CD14-positive monocyte (primary cell): ENCODE data around the gene GNG13. TPM values are rescaled to one million over a fixed set of nuclear protein-coding genes. Genes with fewer than 3 reads are reported as not detected.

Experiments
- DNase-seq, 3 donors: peaks; one replicate each; pipeline ENCODE4 v3.0.0-alpha.2; 2011 to 2022
- H2AFZ ChIP-seq: 2 replicates; pipeline ENCODE4 v1.6.0; 2012; ENCODE audit warnings: mild to moderate bottlenecking, low read depth, low read length, inconsistent platforms; ENCODE audit not compliant: insufficient read depth, poor library complexity, severe bottlenecking
- H3K27ac ChIP-seq, 2 donors: 1 replicate in 1 of 2; 2 replicates in 1 of 2; pipeline ENCODE4 v1.5.1; 2012 to 2013; ENCODE audit warnings: low read length in 2 of 2, control low read depth in 1 of 2, inconsistent platforms in 1 of 2, low read depth in 1 of 2, mild to moderate bottlenecking in 1 of 2
- H3K27me3 ChIP-seq, 2 donors: one replicate each; pipeline versions ENCODE4 v1.6.0 to v1.6.1; 2011 to 2013; ENCODE audit warnings: low read length in 2 of 2; ENCODE audit not compliant: control insufficient read depth in 2 of 2, insufficient read depth in 2 of 2
- H3K36me3 ChIP-seq, 2 donors: replicated peaks in 1 of 2; 1 replicate in 1 of 2; 2 replicates in 1 of 2; pipeline versions ENCODE4 v1.5.1 to v1.6.1; 2012 to 2013; ENCODE audit warnings: low read length in 2 of 2, control low read depth in 1 of 2, inconsistent platforms in 1 of 2, mild to moderate bottlenecking in 1 of 2; ENCODE audit not compliant: insufficient read depth in 2 of 2, control insufficient read depth in 1 of 2
- H3K4me1 ChIP-seq, 2 donors: 1 replicate in 1 of 2; 2 replicates in 1 of 2; pipeline versions ENCODE4 v1.5.1 to v1.6.1; 2012 to 2013; ENCODE audit warnings: low read length in 2 of 2, control low read depth in 1 of 2, inconsistent platforms in 1 of 2, mild to moderate bottlenecking in 1 of 2, moderate library complexity in 1 of 2; ENCODE audit not compliant: insufficient read depth in 2 of 2, control insufficient read depth in 1 of 2
- H3K4me2 ChIP-seq: replicated peaks from 2 replicates; pipeline ENCODE3; 2012; ENCODE audit warnings: low read length, moderate library complexity, mild to moderate bottlenecking; ENCODE audit not compliant: poor library complexity, severe bottlenecking; ENCODE audit errors: extremely low read depth
- H3K4me3 ChIP-seq, 3 experiments: fragments of 200-600 bp in 1 of 3; sonication (generic) in 1 of 3; replicated peaks in 1 of 3; 1 replicate in 2 of 3; 2 replicates in 1 of 3; pipeline ENCODE4 v1.5.1; 2011 to 2013; ENCODE audit warnings: low read length in 3 of 3, mild to moderate bottlenecking in 3 of 3, control low read depth in 2 of 3, low read depth in 2 of 3, inconsistent platforms in 1 of 3, moderate library complexity in 1 of 3
- H3K79me2 ChIP-seq: 2 replicates; pipeline ENCODE4 v1.6.0; 2012; ENCODE audit warnings: mild to moderate bottlenecking, control low read depth, inconsistent platforms, low read length, moderate library complexity; ENCODE audit not compliant: insufficient read depth
- H3K9ac ChIP-seq: 2 replicates; pipeline ENCODE4 v1.6.0; 2017; ENCODE audit warnings: low read length, mild to moderate bottlenecking; ENCODE audit not compliant: insufficient read depth, poor library complexity, severe bottlenecking
- H3K9me3 ChIP-seq, 2 donors: replicated peaks in 1 of 2; 1 replicate in 1 of 2; 2 replicates in 1 of 2; pipeline versions ENCODE4 v1.5.1 to v1.6.1; 2012 to 2013; ENCODE audit warnings: low read length in 2 of 2, control low read depth in 1 of 2; ENCODE audit not compliant: control insufficient read depth in 1 of 2, insufficient read depth in 1 of 2
- H4K20me1 ChIP-seq: 2 replicates; pipeline ENCODE4 v1.6.0; 2012; ENCODE audit warnings: mild to moderate bottlenecking, low read length, control low read depth, moderate library complexity; ENCODE audit not compliant: insufficient read depth
- H3K27ac Mint-ChIP-seq, 7 donors: one replicate each; pipeline ENCODE4 v1.8.0; 2020; ENCODE audit warnings: mild to moderate bottlenecking in 7 of 7, mixed read lengths in 7 of 7, moderate library complexity in 6 of 7, inconsistent platforms in 2 of 7
- H3K27me3 Mint-ChIP-seq, 3 donors: one replicate each; pipeline ENCODE4 v1.8.0; 2021 to 2022; ENCODE audit warnings: low read depth in 3 of 3, mild to moderate bottlenecking in 3 of 3, mixed read lengths in 3 of 3, moderate library complexity in 3 of 3, inconsistent platforms in 1 of 3
- H3K36me3 Mint-ChIP-seq, 2 donors: one replicate each; pipeline ENCODE4 v1.8.0; 2020; ENCODE audit warnings: mixed read lengths in 2 of 2, inconsistent platforms in 1 of 2, mild to moderate bottlenecking in 1 of 2
- H3K4me1 Mint-ChIP-seq: one replicate; pipeline ENCODE4 v1.8.0; 2020; ENCODE audit warnings: mild to moderate bottlenecking, mixed read lengths
- H3K4me3 Mint-ChIP-seq, 2 donors: one replicate each; pipeline ENCODE4 v1.8.0; 2020; ENCODE audit warnings: mild to moderate bottlenecking in 2 of 2, mixed read lengths in 2 of 2, moderate library complexity in 1 of 2
- H3K9me3 Mint-ChIP-seq, 7 donors: one replicate each; pipeline ENCODE4 v1.8.0; 2020 to 2022; ENCODE audit warnings: mixed read lengths in 7 of 7, mild to moderate bottlenecking in 6 of 7, moderate library complexity in 6 of 7, inconsistent platforms in 2 of 7
- WGBS: methylation state at CpG from one replicate; pipeline ENCODE4 v1.1.5; 2013; ENCODE audit warnings: missing lambda C conversion rate; ENCODE audit not compliant: insufficient coverage; 5-methylcytosine and 5-hydroxymethylcytosine counted together
- intact Hi-C, 2 donors: fragments of 100-400 bp; cut with micrococcal nuclease; formaldehyde crosslinking; loops; one replicate each; pipeline versions ENCODE4 v1.15.0 to v1.15.1; 2023
- polyA plus RNA-seq, 3 donors: library from polyadenylated mRNA; depleted of rRNA in 1 of 3; unstranded in 2 of 3; stranded (reverse) in 1 of 3; fragments of 300-500 nt in 2 of 3; fragments of >200 nt in 1 of 3; fragmentation: Illumina TruSeq in 2 of 3; gene quantifications; 1 replicate in 2 of 3; 2 replicates in 1 of 3; pipeline ENCODE4 v1.2.3, GENCODE V29; 2012 to 2021
- TF ChIP-seq, protein P1 (sequence below): fragments of 200-600 bp; IDR thresholded peaks from one replicate; pipeline ENCODE4 v1.8.0; 2022; ENCODE audit warnings: antibody characterized with exemption, mild to moderate bottlenecking

The GNG13 gene
- polyA plus RNA-seq, 3 donors = not detected

DNA sequence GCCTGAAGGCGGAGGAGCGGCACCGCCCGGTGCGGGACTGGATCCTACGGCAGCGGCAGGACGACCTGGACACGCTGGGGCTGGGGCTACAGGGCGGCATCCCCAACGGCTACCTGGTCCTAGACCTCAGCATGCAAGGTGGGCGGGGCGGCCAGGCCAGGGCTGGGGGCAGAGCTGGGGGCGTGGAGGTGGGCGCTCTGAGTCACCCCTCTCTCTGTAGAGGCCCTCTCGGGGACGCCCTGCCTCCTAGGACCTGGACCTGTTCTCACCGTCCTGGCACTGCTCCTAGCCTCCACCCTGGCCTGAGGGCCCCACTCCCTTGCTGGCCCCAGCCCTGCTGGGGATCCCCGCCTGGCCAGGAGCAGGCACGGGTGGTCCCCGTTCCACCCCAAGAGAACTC, 32.1 kb downstream of the GNG13 start:
- Histone ChIP-seq H3K27me3 (peaks cover 0 to 2% of the 10 kb centered on the region in 2 donors), H3K4me2 (no peak overlapping the region), H3K9ac (no peak overlapping the region), H3K79me2 (no peaks in the 10 kb centered on the region), H3K4me3 (no peak overlapping the region), H4K20me1 (no peaks in the 10 kb centered on the region), H3K4me1 (no peaks in the 10 kb centered on the region), H3K27ac (no peak overlapping the region), H3K9me3 (no peaks in the 10 kb centered on the region), H2AFZ (no peak overlapping the region), H3K36me3 (no peaks in the 10 kb centered on the region)
- Mint-ChIP-seq H3K9me3 (no peaks in the 10 kb centered on the region), H3K4me1 (no peaks in the 10 kb centered on the region), H3K27me3 (peaks cover 0 to 9% (median 3%) of the 10 kb centered on the region in 3 donors), H3K36me3 (no peaks in the 10 kb centered on the region), H3K4me3 (no peak overlapping the region), H3K27ac (no peak overlapping the region)
- no peak for DNase-seq
- WGBS = 88% methylated on average over 21 of the region's 21 CpGs
- intact Hi-C loops = no loop called here
- TF ChIP-seq, protein P1, sequence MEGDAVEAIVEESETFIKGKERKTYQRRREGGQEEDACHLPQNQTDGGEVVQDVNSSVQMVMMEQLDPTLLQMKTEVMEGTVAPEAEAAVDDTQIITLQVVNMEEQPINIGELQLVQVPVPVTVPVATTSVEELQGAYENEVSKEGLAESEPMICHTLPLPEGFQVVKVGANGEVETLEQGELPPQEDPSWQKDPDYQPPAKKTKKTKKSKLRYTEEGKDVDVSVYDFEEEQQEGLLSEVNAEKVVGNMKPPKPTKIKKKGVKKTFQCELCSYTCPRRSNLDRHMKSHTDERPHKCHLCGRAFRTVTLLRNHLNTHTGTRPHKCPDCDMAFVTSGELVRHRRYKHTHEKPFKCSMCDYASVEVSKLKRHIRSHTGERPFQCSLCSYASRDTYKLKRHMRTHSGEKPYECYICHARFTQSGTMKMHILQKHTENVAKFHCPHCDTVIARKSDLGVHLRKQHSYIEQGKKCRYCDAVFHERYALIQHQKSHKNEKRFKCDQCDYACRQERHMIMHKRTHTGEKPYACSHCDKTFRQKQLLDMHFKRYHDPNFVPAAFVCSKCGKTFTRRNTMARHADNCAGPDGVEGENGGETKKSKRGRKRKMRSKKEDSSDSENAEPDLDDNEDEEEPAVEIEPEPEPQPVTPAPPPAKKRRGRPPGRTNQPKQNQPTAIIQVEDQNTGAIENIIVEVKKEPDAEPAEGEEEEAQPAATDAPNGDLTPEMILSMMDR = no peak

DNA sequence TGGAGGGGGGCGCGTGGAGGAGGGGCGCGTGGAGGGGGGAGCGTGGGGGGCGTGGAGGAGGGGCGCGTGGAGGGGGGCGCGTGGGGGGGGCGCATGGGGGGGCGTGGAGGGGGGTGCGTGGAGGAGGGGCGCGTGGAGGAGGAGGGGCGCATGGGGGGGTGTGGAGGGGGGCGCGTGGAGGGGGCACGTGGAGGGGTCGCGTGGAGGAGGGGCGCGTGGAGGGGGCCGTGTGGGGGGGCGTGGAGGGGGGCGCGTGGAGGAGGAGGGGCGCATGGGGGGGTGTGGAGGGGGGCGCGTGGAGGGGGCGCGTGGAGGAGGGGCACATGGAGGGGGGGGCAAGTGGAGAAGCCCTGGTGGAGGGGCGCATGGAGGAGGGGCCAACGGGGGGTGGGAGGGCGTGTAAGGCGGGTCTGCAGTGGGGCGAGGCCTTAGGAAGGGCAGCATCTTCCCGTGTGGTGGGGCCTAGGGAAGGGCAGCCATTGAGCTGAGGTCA, 32.7 kb downstream of the GNG13 start:
- no peak overlapping the region for H3K27ac ChIP-seq
- H3K4me3 ChIP-seq = no peak overlapping the region
- H3K27me3 ChIP-seq = peaks cover 0 to 2% of the 10 kb centered on the region in 2 donors
- TF ChIP-seq, protein P1 = no peak
- no peaks in the 10 kb centered on the region for H4K20me1 ChIP-seq
- no peaks in the 10 kb centered on the region for H3K36me3 Mint-ChIP-seq
- 53% methylated on average over 6 of the region's 38 CpGs for WGBS
- intact Hi-C loops = no loop called here
- H2AFZ ChIP-seq = no peak overlapping the region
- no peak overlapping the region for H3K4me3 Mint-ChIP-seq
- DNase-seq = no peak
- no peaks in the 10 kb centered on the region for H3K36me3 ChIP-seq
- H3K27ac Mint-ChIP-seq = no peak overlapping the region
- H3K9me3 ChIP-seq = no peaks in the 10 kb centered on the region
- no peaks in the 10 kb centered on the region for H3K79me2 ChIP-seq
- H3K4me1 Mint-ChIP-seq = no peaks in the 10 kb centered on the region
- H3K9me3 Mint-ChIP-seq = no peaks in the 10 kb centered on the region
- peaks cover 0 to 9% (median 3%) of the 10 kb centered on the region in 3 donors for H3K27me3 Mint-ChIP-seq
- no peak overlapping the region for H3K4me2 ChIP-seq
- H3K9ac ChIP-seq = no peak overlapping the region
- H3K4me1 ChIP-seq = no peaks in the 10 kb centered on the region
